Body of pancreas (tissue), 4 donors: Measurements from ENCODE around the gene OR2V1.

Experiments used
- CTCF ChIP-seq, 7 experiments: fragments of 450-650 bp in 4 of 7; fragments of 200-600 bp in 3 of 7; sonication (generic) in 3 of 7; IDR thresholded peaks; one replicate each; pipeline ENCODE4 v1.5.1; 2016 to 2019; ENCODE audit warnings: antibody characterized with exemption in 7 of 7
- POLR2A ChIP-seq, 3 donors: fragments of 450-650 bp; IDR thresholded peaks; one replicate each; pipeline ENCODE4 v1.6.1; 2016; ENCODE audit warnings: antibody characterized with exemption in 3 of 3, mild to moderate bottlenecking in 2 of 3

- TF ChIP-seq POLR2A (IDR thresholded peaks at IDR 0.05) (no peak), CTCF (IDR thresholded peaks at IDR 0.05) (no peak)
Measured at GRCh38 chr5:181118369-181118768, 12.6 kb downstream of the OR2V1 start.
